Amygdala (tissue), 56 donors: ENCODE results near the gene ALAS1.

Source experiments
- DNase-seq, 56 donors: peaks; one replicate each; lab custom pipeline; 2025; lab: John Stamatoyannopoulos, UW

ALAS1 gene

GRCh38 chr3:52246728-52247408, 48.9 kb downstream of the ALAS1 start:
- DNase-seq = no peak

GRCh38 chr3:52247409-52248164, 49.6 kb downstream of the ALAS1 start:
- DNase-seq = no peak

- no peak for DNase-seq
Measured at GRCh38 chr3:52248165-52248541, 50.2 kb downstream of the ALAS1 start.

GRCh38 chr3:52248816-52249547, 51.0 kb downstream of the ALAS1 start:
- peak in 23 of 56 donors; percentile 23 to 75 (median 42) for DNase-seq

- DNase-seq = no peak
Measured at GRCh38 chr3:52249683-52250082, 51.7 kb downstream of the ALAS1 start.

- DNase-seq = no peak
Measured at GRCh38 chr3:52250122-52250521, 52.2 kb downstream of the ALAS1 start.

- peak in 39 of 56 donors; percentile 18 to 81 (median 57) for DNase-seq
Measured at GRCh38 chr3:52253314-52254304, 55.6 kb downstream of the ALAS1 start.

GRCh38 chr3:52254608-52255007, 56.6 kb downstream of the ALAS1 start:
- no peak for DNase-seq

- DNase-seq = no peak
Measured at GRCh38 chr3:52256159-52256558, 58.2 kb downstream of the ALAS1 start.

- DNase-seq = no peak
Measured at GRCh38 chr3:52256622-52257021, 58.7 kb downstream of the ALAS1 start.

- no peak for DNase-seq
Measured at GRCh38 chr3:52257911-52258310, 60.0 kb downstream of the ALAS1 start.

- DNase-seq = no peak
Measured at GRCh38 chr3:52259035-52259434, 61.1 kb downstream of the ALAS1 start.

GRCh38 chr3:52259448-52259847, 61.5 kb downstream of the ALAS1 start:
- no peak for DNase-seq

GRCh38 chr3:52262447-52262846, 64.5 kb downstream of the ALAS1 start:
- DNase-seq = no peak
